ENCODE results near the gene VEPH1. TPM values are rescaled to one million over a fixed set of nuclear protein-coding genes. Genes with fewer than 3 reads are reported as not detected.

VEPH1 gene
- total and polyA plus RNA-seq, 12 donors: 0.07 to 0.85 (median 0.56) TPM; not detected in 5

GRCh38 chr3:157410945-157411344 is 92.3 kb downstream of the VEPH1 start:
- TF ChIP-seq CTCF (IDR thresholded peaks at IDR 0.05): no peak
- Histone ChIP-seq H3K4me1 (no peaks in the 10 kb centered on the region), H3K9me3 (no peaks in the 10 kb centered on the region), H3K27me3 (no peaks in the 10 kb centered on the region), H3K36me3 (no peaks in the 10 kb centered on the region), H3K4me3 (no peak overlapping the region), H3K27ac (no peak overlapping the region)
- intact Hi-C loops (cut with DNase I): no loop called here
- 42 to 50% methylated on average over 2 of the region's 2 CpGs for WGBS, 2 donors
- ATAC-seq (no peak), DNase-seq (no peak)

GRCh38 chr3:157409516-157409915 is 93.7 kb downstream of the VEPH1 start:
- no peak for ATAC-seq
- WGBS, 2 donors: 91 to 94% methylated on average over 2 of the region's 2 CpGs
- Histone ChIP-seq H3K4me1 (no peaks in the 10 kb centered on the region), H3K27ac (no peak overlapping the region), H3K9me3 (no peaks in the 10 kb centered on the region), H3K4me3 (no peak overlapping the region), H3K36me3 (no peaks in the 10 kb centered on the region), H3K27me3 (no peaks in the 10 kb centered on the region)
- TF ChIP-seq CTCF (IDR thresholded peaks at IDR 0.05): no peak
- DNase-seq: no peak
- intact Hi-C loops (cut with DNase I): no loop called here

GRCh38 chr3:157408499-157409149 is 94.6 kb downstream of the VEPH1 start:
- no peaks in the 10 kb centered on the region for H3K27me3 ChIP-seq
- H3K4me3 ChIP-seq: no peak overlapping the region
- DNase-seq: no peak
- TF ChIP-seq CTCF (IDR thresholded peaks at IDR 0.05): no peak
- H3K27ac ChIP-seq: no peak overlapping the region
- H3K36me3 ChIP-seq: no peaks in the 10 kb centered on the region
- 87 to 90% methylated on average over 4 of the region's 4 CpGs for WGBS, 2 donors
- ATAC-seq: no peak
- H3K9me3 ChIP-seq: no peaks in the 10 kb centered on the region
- H3K4me1 ChIP-seq: no peaks in the 10 kb centered on the region
- intact Hi-C loops (cut with DNase I): no loop called here

- no peaks in the 10 kb centered on the region for H3K9me3 ChIP-seq
- TF ChIP-seq CTCF (IDR thresholded peaks at IDR 0.05): no peak
- no peak for DNase-seq
- WGBS, 2 donors: 79 to 91% methylated on average over 3 of the region's 3 CpGs
- H3K36me3 ChIP-seq: no peaks in the 10 kb centered on the region
- ATAC-seq: no peak
- no peaks in the 10 kb centered on the region for H3K4me1 ChIP-seq
- H3K27ac ChIP-seq: no peak overlapping the region
- no peak overlapping the region for H3K4me3 ChIP-seq
- intact Hi-C loops (cut with DNase I): no loop called here
- no peaks in the 10 kb centered on the region for H3K27me3 ChIP-seq
Observed at GRCh38 chr3:157407769-157408168, 95.4 kb downstream of the VEPH1 start.
